SH-SY5Y (cell line): ENCODE measurements around the gene CDC42EP4.

ENCODE experiments used
- GATA2 ChIP-seq: IDR thresholded peaks from 2 replicates; pipeline ENCODE4 v1.6.1; 2011; ENCODE audit warnings: mild to moderate bottlenecking, low read depth, low read length
- GATA3 ChIP-seq: IDR thresholded peaks from 2 replicates; pipeline ENCODE4 v1.6.1; 2011; ENCODE audit warnings: low read depth, mild to moderate bottlenecking, low read length, moderate library complexity

CDC42EP4 gene

DNA sequence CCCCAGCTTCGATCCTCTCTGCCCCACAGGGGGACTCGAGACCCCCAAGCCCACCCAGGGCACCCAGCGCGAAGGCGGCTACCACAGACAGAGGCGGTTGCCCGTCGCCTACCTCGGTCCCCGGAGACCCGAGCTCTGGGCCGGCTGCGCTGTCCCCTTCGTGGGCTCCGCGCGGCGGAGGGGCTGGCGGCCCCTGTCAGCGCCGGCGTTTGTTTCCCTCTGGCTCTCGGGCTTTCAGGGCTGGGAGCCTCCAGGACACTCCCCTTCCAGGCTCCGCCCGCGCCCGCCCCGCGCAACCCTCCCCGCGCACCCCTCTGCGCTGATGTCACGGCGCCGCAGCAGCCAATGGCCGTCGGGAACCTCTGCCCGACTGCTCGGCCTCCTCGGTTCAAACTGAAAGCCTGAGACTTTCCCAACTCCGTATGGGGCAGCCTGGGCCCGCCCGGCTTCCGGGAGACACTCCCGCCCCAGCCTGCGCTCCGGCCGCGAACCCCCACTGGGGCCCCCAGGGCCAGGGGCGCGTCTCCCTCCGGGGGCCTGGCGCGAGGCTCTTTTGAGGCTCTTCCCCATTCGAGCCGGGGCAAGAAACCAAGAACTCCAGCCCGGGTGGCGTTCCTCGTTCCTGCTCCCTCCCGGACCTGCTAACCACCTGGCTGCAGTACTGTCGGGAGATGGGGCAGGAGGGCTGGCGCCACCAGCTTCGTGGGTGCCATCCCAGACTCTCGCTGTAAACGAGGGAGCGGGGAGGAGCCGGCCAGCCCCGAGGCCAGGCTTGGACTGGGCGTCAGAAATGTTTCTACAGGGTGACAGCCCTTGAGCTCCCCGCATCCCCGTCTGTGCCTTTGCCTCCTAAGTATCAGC is at the start of gene CDC42EP4:
TSS of gene CDC42EP4 (minus strand) at position 221 of the 861 bp plus-strand sequence. CDS start 25,501 bp downstream, outside the sequence.
- TF ChIP-seq GATA3: no peak
- no peak for TF ChIP-seq GATA2

DNA sequence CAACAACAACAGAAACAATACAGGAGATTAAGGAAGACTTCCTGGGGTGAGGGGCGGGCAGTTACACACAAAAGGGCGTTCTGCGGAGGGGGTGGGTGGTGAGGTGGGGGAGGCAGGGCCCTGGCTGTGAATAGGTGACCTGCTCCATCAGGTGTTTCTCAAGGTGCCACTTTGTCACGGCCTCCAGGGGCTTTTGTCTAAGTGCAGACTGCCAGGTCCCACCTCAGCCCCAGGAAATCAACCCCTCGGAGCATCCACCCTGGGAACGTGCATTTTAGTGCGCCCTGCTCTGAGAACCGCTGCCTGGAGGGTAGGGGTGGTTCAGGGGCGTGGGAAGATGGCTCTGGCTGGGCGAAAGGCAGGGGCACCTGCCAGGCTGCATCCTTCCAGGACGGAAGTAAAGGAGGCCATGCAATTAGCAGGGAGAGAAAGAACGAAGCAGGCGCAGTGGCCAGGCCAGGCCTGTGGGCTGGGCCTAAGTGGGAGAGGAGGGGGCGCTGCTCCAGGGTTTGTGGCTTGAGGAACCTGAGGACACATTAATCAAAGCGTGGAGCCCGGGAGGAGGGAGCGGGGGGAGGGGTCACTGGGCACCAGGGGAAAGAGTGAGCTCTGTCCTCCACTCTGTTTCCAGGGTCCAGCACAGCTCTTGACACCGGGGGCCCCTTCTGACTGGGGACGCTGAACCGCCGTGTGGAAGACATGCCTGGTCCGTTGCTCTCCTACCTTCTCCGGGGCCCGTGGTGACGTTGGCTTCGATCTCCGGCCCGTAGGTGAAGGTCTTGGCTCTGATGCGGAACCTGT is 49.4 kb upstream of the CDC42EP4 start:
- TF ChIP-seq GATA2: no peak
- no peak for TF ChIP-seq GATA3

GRCh38 chr17:73359987-73360410 is 48.2 kb upstream of the CDC42EP4 start:
- TF ChIP-seq GATA3: no peak
- TF ChIP-seq GATA2: no peak

GRCh38 chr17:73359352-73359751 is 47.6 kb upstream of the CDC42EP4 start:
- TF ChIP-seq GATA3 (no peak), GATA2 (no peak)

GRCh38 chr17:73358668-73359067 is 46.9 kb upstream of the CDC42EP4 start:
- TF ChIP-seq GATA2 (no peak), GATA3 (no peak)

GRCh38 chr17:73357981-73358380 is 46.2 kb upstream of the CDC42EP4 start:
- TF ChIP-seq GATA3: no peak
- no peak for TF ChIP-seq GATA2

GRCh38 chr17:73357318-73357717 is 45.5 kb upstream of the CDC42EP4 start:
- peak; percentile 99 for TF ChIP-seq GATA2
- no peak for TF ChIP-seq GATA3

- TF ChIP-seq GATA3 (no peak), GATA2 (no peak)
Measured at GRCh38 chr17:73356561-73357170, 44.9 kb upstream of the CDC42EP4 start.

DNA sequence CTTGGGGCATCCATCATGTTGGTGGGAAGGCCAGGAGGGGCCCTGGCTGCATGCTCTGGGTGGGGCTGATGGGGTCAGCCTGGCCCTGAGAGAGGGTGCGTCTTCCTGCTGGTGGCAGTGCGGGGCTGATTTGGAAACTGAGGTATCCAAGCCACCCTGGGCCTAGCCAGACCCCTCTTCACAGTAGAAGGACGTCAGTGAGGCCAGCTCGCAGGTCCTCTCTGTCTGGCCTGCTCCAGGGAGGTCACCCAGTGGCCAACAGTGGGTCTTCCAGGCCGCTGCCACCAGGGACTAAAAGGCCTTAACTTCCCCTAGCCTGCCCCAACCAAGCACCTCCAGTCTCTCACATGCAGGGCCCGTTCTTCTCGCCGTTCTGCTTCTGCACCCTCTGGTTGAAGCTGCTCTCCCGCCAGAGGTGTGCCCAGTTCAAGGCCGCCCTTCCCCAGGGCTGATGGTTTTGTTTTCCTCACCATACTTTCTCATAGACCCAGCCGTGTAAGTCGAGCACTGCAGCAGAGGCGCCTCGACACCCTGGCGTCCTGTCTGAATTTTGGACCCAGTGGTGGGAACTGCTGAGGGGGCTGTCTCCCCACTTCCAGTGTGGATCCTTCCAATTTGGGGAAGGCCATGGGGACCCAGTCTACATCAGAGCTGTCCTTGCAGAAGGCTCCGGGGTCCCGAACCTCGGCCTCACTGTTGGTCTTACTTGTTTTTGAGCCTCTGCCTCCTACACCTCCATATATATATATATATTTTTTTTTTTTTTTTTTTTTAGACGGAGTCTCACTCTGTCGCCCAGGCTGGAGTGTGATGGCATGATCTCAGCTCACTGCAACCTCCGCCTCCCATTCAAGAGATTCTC is 42.9 kb upstream of the CDC42EP4 start:
- no peak for TF ChIP-seq GATA2
- no peak for TF ChIP-seq GATA3

GRCh38 chr17:73352261-73352660 is 40.5 kb upstream of the CDC42EP4 start:
- no peak for TF ChIP-seq GATA3

DNA sequence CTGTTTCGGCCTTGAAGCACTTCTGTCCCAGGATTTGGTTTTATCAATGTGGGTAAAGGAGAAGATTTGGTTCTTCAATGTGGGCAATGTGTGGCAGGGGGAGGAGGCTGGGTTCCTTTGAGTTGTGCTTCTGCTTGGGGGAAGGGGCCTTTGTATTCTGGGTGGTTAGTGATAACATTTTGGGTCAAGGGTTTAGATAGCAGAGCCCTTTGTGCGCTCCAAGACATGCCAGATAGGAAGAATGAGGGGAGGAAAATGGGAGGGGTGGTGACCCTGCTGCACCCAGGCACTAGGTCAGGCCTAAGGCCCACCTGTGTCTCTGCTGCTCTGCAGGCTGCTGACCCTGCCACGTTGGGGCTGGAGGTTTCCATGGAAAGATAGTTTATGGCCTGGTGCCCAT is 40.0 kb upstream of the CDC42EP4 start:
- no peak for TF ChIP-seq GATA3

DNA sequence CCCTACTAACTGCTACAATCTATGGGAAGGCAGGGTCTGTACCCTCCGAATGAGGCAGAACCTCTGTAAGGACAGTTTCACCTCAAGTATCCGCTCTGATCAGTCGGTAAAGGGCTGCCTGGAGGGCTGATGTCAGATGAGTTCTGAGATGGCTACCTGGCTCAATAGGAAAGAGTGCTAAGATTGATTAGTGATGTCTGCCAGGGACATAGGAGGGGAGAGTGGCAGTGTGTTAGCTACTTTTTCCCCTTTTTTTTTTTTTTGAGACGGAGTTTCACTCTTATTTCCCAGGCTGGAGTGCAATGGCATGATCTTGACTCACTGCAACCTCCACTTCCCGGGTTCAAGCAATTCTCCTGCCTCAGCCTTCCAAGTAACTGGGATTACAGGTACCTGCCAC is 39.1 kb upstream of the CDC42EP4 start:
- TF ChIP-seq GATA2 (no peak), GATA3 (no peak)

- TF ChIP-seq GATA3 (no peak), GATA2 (no peak)
Measured at GRCh38 chr17:73349647-73350046, 37.8 kb upstream of the CDC42EP4 start.
